ENCODE results near the gene MYOF.
"Not testable (repeated sequence)": the region's sequence is repeated elsewhere in the genome, so short reads cannot be mapped to it uniquely, and the experiment has no call there.

The MYOF gene

GRCh38 chr10:93393211-93393610 lies 88.9 kb downstream of the MYOF start:
- DNase-seq: no peak

- DNase-seq: no peak
These were observed 90.0 kb downstream of the MYOF start for GRCh38 chr10:93392121-93392520.

DNA sequence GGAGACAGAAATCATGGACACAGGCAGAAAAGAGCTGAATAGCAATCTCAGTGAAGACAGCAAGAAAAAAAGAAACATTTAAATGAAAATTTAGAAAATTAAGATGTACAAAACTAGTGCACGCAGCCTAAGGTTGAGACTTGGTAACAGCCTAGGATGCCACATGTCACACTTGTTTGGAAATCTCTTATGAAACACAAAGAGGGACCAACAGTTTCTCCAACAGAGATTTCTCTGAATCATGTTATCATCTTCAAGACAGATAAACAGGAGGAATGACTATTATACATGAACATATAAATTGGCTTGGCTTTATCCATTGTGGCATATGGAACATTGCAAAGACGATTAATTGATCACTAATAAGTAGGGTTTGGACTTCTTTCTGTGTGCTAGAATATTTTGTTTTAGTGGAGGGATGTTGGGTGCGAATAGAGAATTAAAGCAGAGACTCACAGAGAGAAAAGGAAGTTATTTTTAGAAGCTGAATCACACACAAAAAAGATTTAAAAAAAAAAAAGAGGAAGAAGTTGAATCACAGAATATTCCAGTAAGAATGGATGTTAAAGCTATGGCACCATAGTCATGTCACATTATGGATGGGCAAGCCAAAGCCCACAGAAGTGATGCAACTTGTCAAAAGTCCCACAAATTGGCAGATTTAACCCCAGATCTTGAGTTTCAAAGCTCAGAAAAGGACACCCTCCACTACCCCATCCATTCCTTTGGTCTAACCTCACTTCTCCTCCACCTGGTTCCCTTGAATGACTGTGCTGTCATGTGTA lies 91.6 kb downstream of the MYOF start:
- no peak for DNase-seq

- DNase-seq: no peak
These were observed 95.3 kb downstream of the MYOF start for GRCh38 chr10:93386631-93387369.

DNA sequence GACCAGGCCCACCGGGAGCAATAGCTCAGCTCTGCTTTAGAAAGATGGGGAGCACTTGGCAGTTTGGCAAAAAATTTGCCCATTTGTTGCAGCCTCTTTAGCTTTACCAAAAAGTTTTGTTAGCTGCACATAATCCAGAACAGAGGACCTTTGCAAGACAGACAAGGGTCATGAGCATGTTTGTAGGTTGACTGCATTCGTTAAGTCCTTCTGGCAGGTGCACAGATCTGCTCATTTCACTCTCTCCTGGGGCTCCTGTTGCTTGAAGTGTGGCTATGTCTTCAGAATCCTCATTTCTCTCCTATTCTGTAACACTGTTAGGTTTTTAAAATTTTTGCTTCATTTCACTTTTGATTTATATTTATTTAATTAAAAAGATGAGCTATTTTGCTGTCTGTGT lies 96.8 kb downstream of the MYOF start:
- no peak for DNase-seq

DNA sequence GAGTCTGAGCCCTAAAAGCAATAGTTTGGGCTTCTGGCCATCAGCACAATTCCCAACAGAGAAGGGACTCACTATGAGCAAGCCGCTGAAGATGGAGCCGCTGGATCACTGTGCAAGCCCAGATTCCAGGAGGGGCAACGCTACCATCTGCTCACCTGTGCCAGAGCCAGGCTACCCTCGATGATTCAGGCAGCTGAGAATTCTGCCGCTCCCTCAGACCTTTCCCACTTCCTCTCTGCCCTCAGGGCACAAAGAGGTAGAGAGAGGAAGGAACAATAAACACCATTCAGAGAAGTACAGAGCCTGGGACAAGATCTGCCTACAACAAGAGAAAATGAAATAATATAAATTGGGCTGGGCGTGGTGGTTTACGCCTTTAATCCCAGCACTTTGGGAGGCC lies 98.1 kb downstream of the MYOF start:
- no peak for DNase-seq

DNA sequence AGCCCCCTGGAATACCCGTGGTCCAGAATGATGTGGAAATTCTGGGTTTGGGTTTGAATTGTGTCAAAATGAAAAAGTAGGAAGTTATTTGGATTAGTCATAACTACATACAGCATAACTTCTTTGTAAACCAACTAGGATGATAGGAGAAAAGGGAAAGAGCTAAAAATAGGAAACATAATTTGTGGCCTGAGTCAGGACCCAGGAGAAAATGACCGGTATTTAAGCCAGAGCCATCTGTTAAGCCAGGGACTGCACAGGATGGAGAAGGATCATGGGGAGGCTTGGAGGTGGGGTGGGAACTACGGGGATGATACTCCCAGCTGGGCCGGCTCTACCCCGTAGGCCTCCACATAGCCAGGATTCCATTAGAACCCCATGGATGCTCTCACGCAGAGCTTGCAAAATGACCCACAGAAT lies 98.6 kb downstream of the MYOF start:
- DNase-seq: no peak

DNA sequence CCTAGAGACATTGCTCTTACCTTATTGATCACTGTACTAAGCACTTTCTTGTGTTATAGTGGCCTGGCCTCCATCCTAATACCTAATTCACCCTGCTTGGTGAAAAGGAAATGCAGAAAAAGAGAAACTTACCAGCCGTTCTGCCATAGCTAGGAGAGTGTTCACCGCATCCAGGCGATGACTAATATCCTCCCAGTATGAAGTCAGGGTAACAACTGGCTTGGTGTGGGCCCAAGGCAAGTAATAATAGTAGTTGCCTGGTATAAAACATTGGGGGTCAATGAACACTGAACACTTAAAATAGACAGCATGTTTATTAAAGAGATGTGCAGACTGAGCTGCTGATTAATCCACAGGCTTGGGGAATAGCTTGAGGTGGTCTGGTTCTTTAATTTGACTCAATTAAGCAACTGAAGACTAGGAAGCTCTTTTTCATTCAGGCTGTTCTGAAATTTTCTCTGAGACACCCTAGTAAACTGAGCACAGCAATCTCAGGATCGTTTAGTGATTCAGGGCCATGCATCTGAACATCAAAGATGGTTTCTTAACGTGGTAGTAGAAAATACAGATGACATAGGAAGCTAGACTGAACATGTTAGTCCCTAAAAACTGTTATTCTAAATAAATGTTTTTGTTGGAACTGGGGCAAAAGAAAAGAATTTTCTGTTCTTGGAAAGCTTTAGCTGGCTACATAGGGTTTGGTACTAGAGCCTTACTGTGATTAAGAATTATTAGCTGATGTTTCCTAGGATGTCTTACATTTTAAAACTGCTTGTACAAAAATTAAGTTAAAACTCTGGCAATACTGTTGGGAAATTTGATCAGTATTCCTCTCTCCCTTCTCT lies 102.2 kb downstream of the MYOF start:
- DNase-seq: no peak

DNA sequence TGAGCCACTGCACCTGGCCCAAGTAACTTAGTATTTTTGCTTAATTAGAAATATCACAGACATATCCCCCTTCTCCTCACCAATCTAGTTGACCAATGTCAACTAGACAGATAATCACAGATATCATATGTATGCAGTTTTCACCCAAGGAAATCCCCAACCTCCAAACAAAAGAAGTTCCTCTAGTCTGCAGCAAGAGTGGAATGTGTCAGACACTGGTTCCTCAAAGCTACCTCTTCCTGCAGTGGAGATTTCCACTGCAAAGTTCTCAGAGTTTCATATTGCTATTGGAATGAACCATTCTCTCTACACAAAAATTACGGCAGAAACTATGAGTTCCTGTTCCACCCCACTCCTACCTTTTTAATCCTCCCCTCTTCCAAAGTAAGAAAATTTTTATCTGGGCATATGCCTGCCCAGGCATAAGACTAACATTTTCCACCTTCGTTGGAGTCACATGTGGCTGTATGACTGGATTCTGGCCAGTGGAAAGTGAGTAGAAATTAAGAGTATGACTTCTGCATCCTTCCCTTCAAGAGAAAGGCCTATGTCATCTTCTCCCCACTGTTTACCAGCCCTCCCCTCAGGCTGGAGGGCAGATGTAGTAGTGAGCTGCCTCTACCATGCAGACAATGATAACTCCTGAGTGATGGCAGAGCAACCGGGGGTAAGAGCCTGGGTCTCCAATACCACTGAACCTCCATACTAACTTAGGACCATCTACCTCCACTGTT lies 103.0 kb downstream of the MYOF start:
- DNase-seq: no peak

DNA sequence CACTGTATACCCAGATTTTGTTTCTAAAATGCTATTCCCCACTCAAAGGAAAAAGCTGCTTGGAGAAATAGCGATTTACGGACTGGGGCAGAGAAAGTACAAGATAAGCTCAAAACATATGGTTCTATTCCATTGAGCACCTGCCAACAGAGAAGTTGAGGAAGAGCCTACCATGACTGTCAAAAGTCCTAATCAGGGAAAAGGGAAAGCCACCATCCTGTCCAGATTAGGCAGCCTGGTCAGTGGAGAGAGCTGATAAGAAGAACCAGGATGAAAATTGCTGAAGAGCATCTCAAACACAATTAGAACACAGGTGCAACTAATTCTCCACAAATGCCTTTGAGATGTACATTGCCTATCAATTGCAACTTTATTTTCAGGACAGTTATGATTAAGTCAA lies 104.1 kb downstream of the MYOF start:
- no peak for DNase-seq

- peak in 19 of 56 donors; percentile 2 to 66 (median 8) for DNase-seq
These were observed 105.5 kb downstream of the MYOF start for GRCh38 chr10:93376372-93377293.

DNA sequence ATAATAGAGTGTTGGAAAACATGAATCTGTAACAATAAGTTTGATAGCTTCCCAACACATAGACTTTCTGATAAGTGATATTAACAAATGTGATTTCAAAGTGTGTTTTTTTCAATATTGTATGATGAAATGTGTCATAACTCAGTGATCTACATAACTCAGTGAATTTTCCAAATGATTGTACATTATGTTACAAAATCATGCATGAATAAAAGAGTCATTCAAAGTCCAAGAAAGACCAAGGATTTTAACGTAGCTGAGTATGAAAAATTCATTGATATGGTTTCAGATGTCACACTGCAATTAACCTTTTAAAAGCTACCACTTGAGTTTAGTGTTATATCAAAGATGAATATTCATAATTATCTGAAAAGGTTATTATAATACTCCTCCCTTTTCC lies 111.2 kb downstream of the MYOF start:
- DNase-seq: no peak

DNA sequence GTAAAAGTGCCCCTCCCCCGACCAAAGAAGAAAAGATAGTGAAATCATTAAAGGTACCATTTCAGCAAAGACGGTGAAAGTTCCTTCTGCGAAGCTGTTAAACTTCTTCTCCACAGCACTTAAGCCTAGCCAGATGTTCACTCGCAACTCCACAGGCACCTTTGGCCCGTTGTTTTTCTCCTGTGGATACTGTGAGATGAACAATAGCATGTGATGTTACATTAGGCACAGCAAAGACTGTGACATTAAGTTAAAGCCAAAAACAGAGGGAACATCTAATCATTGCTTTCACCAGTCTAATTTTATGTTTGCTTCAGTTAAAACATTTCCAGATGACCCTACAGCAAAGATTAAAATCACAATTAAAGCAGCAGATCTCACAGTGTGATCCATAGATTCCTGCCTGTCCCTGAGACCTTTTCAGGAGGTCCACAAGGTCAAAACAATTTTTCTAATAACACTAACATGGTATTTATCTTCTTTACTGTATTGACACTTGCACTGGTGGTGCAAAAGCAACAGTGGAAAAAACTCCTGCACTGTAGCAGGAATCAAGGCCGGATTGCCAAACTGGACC lies 112.5 kb downstream of the MYOF start:
- no peak for DNase-seq

DNA sequence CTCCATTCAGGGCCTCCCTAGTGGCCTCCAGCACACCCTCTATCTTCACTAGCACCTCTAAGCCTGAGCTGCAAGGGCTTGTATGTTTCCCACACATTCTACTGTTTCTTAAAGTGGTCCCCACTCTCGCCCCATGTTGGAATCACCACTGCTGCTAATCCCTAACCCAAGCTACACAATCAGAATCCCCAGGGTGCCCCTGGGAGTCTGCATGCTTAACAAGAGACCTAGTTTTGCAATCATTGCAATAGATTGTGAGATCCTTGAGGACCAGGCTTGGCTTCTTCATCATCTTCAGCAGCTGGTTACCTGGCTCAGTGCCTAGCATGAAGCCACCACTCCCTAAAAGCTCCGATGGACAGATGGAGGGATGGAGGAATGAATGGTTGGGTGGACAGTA lies 113.9 kb downstream of the MYOF start:
- DNase-seq: no peak

DNA sequence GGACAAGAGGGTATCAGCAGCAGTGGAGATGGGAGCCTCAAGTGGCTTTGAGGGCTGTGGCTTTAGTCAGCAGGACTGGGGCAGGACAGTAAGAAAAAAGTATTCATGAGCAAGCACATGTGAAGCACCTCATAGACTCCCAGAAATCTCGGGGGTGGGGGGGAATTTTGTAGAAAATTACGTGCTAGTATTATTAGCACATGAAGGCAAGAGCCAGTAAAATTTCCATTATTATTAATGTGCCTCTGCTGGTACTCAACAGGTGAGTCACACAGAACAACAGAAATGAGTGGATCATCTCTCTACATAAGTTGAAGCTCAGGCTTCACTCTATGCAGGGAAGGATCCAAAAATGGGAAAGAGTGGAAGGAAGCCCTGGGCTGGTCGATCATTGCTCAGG lies 114.5 kb downstream of the MYOF start:
- no peak for DNase-seq

DNA sequence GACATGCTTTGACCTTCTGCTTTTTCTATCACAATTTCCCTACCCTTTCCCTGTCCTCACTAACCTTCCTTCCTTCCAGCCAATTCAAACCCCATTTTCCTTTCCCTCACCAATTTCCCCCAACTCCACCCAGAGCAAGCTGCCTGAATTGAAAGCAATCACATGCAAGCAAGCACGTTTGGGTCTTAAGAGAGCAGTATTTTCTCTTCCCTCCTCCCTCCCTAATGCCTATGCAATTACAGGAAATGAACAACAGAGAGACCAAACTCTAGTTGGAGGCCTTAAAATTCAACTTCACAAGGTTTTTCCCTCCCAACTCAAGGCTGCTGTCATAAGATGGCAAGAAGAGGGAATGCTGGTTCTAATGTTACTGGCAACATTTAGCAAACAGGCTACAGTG lies 117.2 kb downstream of the MYOF start:
- no peak for DNase-seq

- DNase-seq: peak in 4 of 56 donors; percentile 7 to 14 (median 10)
These were observed 118.1 kb downstream of the MYOF start for GRCh38 chr10:93363891-93364648.

GRCh38 chr10:93358398-93358797 lies 123.7 kb downstream of the MYOF start:
- DNase-seq: not testable (repeated sequence)

DNA sequence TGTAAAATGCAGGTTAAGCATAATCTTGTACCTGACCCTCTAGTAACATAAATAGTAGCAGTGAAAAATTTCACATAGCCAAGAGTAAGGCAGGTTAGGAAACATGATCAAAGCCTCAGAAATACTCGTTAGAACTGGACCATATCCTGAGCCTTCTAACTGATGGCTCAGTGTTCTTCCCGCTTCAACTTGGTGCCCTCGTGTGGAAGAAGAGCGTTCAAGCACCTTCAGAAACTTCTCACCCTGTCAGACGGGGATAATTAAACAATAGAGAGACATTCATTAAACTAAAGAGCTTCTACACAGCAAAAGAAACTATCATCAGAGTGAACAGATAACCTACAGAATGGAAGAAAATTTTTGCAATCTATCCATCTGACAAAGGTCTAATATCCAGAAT lies 124.5 kb downstream of the MYOF start:
- DNase-seq: peak in 4 of 56 donors; percentile 1 to 4 (median 2)
